ENCODE data around the gene CFAP54. TPM values are rescaled to one million over a fixed set of nuclear protein-coding genes. Genes with fewer than 3 reads are reported as not detected.

The CFAP54 gene
- polyA plus RNA-seq, 2 of the 4 experiments (the other 2 are of a cell fraction) = 0.70 to 1.2 TPM

DNA sequence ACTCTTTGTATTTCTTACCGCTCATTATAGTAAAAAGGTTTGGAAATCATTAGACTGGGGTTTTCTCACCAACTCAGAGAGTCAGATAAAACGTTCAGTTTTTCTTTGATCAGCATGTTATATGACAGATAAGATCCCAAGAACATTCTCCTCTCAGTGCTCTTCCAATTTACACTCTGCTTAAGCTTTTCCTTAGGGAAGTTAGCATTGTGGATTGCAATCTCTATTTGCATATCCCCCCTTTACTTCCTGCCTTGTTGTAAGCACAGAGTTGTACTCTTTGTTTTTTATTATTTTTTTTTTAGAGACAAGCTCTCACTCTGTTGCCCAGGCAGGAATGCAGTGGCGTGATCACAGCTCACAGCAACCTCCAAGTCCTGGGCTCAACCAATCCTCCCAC, 11.4 kb upstream of the CFAP54 start:
- 54% methylated on average over 3 of the region's 3 CpGs for WGBS (ENCODE audit: missing lambda C conversion rate)
- ATAC-seq (no peak), FAIRE-seq (no peak), DNase-seq (ENCODE audit: low read depth in 1 of 2, low spot score in 1 of 2) (no peak)
- TF ChIP-seq EP300 (IDR thresholded peaks at IDR 0.05) (no peak), RARB (CRISPR knock-in tag; IDR thresholded peaks at IDR 0.05) (no peak), NPAS2 (CRISPR knock-in tag; IDR thresholded peaks at IDR 0.05; ENCODE audit: borderline replicate concordance) (no peak), KDM1A (IDR thresholded peaks at IDR 0.05; ENCODE audit: low read depth) (no peak), HEYL (CRISPR knock-in tag; IDR thresholded peaks at IDR 0.05) (no peak), JUN (IDR thresholded peaks at IDR 0.05) (no peak), TFCP2L1 (CRISPR knock-in tag; IDR thresholded peaks at IDR 0.05) (no peak), USF2 (IDR thresholded peaks at IDR 0.05) (no peak), RCOR1 (IDR thresholded peaks at IDR 0.05; ENCODE audit: low read depth, low read length) (no peak), ZFP36 (IDR thresholded peaks at IDR 0.05; ENCODE audit: borderline replicate concordance, partially characterized antibody) (no peak), MAFK (IDR thresholded peaks at IDR 0.05; ENCODE audit: partially characterized antibody) (no peak), HOXB5 (CRISPR knock-in tag; IDR thresholded peaks at IDR 0.05) (no peak), RAD21 (conservative IDR thresholded peaks at IDR 0.05 in 1 of 2, IDR thresholded peaks at IDR 0.05 in 1 of 2) (no peak)
- TF ChIP-seq, protein P1, sequence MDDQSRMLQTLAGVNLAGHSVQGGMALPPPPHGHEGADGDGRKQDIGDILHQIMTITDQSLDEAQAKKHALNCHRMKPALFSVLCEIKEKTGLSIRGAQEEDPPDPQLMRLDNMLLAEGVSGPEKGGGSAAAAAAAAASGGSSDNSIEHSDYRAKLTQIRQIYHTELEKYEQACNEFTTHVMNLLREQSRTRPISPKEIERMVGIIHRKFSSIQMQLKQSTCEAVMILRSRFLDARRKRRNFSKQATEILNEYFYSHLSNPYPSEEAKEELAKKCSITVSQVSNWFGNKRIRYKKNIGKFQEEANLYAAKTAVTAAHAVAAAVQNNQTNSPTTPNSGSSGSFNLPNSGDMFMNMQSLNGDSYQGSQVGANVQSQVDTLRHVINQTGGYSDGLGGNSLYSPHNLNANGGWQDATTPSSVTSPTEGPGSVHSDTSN (IDR thresholded peaks at IDR 0.05) = no peak
- ChIA-PET CTCF (no interaction called here), POLR2A (no interaction called here)
- Histone ChIP-seq H3K4me2 (no peak overlapping the region), H3K9me3 (no peaks in the 10 kb centered on the region), H3K4me1 (no peaks in the 10 kb centered on the region), H3K4me3 (no peak overlapping the region), H3K27ac (no peak overlapping the region)

GRCh38 chr12:96482086-96482485, 7.3 kb upstream of the CFAP54 start:
- no peak for TF ChIP-seq EP300 (IDR thresholded peaks at IDR 0.05)
- TF ChIP-seq POLR2AphosphoS2 (conservative IDR thresholded peaks at IDR 0.05; ENCODE audit: low read length) = no peak
- TF ChIP-seq JUN (IDR thresholded peaks at IDR 0.05) = no peak
- no peak for TF ChIP-seq JUNB (IDR thresholded peaks at IDR 0.05)
- no peak for TF ChIP-seq ESRRA (IDR thresholded peaks at IDR 0.05; ENCODE audit: borderline replicate concordance, low read length)
- TF ChIP-seq ATOH8 (CRISPR knock-in tag; IDR thresholded peaks at IDR 0.05; ENCODE audit: low read depth) = no peak
- TF ChIP-seq TP53 (CRISPR knock-in tag; IDR thresholded peaks at IDR 0.05) = no peak
- TF ChIP-seq HOXB13 (CRISPR knock-in tag; IDR thresholded peaks at IDR 0.05; ENCODE audit: low read depth) = no peak
- no peak for TF ChIP-seq KDM5A (IDR thresholded peaks at IDR 0.05)
- no peak for TF ChIP-seq ZFP36 (IDR thresholded peaks at IDR 0.05; ENCODE audit: borderline replicate concordance, partially characterized antibody)
- no peak for TF ChIP-seq MAX (IDR thresholded peaks at IDR 0.05)
- no peak for TF ChIP-seq NFE2L2 (conservative IDR thresholded peaks at IDR 0.05; ENCODE audit: low read length)
- no peak for TF ChIP-seq FOSL2 (IDR thresholded peaks at IDR 0.05)
- TF ChIP-seq FOSL2 (CRISPR knock-in tag; IDR thresholded peaks at IDR 0.05) = no peak
- no peak for TF ChIP-seq FOXS1 (CRISPR knock-in tag; IDR thresholded peaks at IDR 0.05)
- no peak for TF ChIP-seq EHF (CRISPR knock-in tag; IDR thresholded peaks at IDR 0.05)
- no peak for TF ChIP-seq CTCF (IDR thresholded peaks at IDR 0.05)
- TF ChIP-seq, protein P2, sequence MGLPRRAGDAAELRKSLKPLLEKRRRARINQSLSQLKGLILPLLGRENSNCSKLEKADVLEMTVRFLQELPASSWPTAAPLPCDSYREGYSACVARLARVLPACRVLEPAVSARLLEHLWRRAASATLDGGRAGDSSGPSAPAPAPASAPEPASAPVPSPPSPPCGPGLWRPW (IDR thresholded peaks at IDR 0.05) = no peak
- no peak for TF ChIP-seq ZSCAN20 (CRISPR knock-in tag; IDR thresholded peaks at IDR 0.05)
- FAIRE-seq (no peak), DNase-seq (ENCODE audit: low read depth in 1 of 2, low spot score in 1 of 2) (no peak), ATAC-seq (no peak)
- Histone ChIP-seq H3K27ac (no peak overlapping the region), H3K4me2 (no peak overlapping the region), H3K4me3 (no peak overlapping the region), H3K4me1 (peaks cover 14% of the 10 kb centered on the region), H3K9me3 (no peaks in the 10 kb centered on the region)
- ChIA-PET POLR2A (no interaction called here), CTCF (interaction anchor here (0.7 to 1.0 kb wide), 3 partner anchors 10 to 81 kb away, joined by 4 to 6 read pairs (median 5); partner anchors contain the start of gene CDK17)
- WGBS (ENCODE audit: missing lambda C conversion rate) = 85% methylated on average over 5 of the region's 5 CpGs
